ENCODE results near the gene STARD13.
"Not testable (repeated sequence)": the region's sequence is repeated elsewhere in the genome, so short reads cannot be mapped to it uniquely, and the experiment has no call there.

Gene STARD13

DNA sequence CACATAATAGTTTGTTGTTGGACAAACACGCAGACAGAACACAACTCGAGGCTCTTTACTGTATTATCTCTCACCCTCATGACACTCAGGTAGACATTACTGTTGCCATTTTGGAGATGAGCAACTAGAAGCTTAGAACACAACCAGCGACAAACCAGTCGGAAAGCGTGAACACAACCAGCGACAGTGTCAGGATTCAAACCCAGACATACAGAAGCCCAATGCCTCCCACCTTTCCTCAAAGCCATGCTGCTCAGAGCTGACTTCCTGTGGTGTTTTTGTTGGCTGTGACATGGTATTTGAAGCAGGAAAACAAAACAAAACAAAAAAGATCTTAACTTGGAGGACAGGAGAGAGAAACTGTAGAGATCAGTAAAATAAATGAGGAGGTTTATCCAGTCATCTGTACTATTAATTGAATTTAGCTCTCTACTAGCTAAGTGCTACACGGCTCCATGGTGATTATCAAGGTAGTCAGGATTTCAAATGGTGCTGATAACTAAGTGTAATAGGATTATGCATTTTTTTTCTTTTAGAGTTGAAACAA, 92.1 kb downstream of the STARD13 start:
- DNase-seq, result no peak

DNA sequence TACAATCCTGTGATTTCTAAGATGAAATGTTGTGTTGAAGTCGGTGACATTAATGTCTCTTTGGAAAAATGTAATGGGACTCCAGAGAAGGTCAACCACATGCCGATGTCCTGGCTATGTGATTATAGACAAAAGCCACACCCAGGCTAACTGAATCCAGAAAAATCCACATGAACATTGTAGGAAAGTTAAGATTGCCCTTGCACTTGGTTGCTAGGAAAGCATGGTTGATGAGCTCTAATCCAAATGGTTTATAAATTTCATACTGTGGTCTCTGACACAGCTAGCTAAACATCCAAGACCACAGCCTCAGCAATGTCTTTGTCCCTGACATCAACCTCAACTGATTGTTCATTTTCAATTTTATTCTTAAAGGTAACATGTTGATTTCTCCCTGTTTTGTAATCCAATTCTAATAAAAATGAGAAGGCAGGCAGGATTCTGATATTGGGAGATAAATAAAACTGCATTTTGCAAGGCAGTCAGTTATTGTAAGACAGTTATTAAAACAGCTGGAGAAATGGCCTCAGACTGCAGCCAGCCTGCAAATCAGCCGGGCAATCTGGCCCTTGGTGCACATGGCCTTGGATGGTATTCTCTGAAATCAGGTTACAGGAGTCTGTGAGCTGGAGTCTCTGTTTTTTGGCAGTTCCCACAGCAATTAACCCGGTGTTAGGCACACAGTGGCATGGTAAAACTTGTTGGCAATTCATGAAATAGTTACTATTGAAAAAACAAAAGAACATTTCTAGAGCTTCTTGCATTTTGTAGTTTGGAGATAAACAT, 93.9 kb downstream of the STARD13 start:
- no peak for DNase-seq

DNA sequence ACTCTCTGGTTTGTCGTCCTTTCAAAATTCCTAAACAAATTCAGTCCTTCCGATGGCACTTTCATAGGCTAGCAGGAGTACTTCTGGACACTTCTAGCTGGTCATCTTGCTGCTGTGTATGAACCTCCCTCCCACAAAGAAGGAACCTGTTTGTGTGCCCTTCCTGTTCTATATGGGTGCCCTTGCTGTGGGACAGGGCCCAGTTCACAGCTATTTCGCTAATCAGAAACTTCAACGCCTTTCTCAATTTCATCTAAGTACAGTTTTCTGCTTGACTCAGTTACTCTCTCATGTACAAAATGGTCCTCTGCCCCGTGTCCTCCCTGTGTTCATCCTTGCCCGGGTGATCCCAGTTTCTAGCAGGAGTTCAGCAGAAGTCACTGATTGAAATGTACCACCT, 96.1 kb downstream of the STARD13 start:
- no peak for DNase-seq

DNA sequence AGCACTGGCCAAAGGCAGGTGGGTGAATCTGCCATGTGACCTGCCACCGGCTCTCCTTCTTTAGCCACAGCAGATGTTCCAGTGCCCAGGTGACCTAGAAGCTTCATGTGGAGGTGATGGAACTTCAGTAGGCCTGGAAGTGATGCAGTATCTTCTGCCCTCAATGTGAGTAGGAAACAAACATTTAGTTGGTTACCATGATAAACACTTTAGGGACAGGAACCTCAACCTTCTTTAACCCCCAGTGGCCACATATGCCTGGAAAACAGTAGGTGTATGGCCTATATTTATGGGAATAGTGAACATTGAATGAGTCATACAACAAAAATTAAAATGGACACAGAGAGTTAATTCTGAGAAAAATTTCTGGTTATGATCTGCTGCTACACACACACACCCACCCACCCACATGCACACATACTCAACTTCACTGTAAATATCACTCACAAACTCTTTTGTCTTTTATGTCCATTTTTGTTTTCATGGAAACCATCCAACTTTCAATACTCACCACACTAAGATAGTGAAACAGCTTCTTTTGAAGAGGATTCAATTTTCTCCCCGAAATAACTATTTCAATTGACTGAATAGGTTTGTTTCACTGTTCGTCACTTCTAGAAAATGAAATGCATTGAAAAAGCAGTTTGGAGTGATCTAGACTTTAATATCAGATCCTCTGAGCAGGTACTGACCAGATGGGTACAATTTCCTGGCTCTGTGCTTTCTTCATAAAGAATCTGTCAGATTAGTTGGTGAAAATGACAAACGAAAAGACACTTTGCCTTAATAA, 97.3 kb downstream of the STARD13 start:
- DNase-seq, result no peak

DNA sequence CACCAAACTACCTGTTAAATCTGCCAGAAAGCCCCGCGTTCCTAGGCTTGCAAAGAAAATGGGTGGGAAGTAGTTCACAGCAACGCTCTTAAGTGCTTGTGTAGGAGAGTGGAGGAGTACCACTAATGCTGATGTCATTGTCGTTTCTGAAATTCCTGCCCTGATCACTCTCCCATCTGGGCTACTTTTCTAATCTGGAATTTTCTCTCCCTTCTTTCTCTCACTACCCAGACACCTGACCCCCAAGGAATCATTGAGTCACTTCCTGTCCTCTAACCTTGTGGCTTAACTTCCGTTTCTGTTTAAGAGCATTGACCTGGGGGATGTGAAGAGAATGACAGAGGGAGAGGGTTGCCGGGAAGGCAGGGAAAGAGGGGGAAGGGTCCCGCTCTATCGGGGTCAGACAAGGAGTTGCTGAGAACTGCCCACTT, 98.7 kb downstream of the STARD13 start:
- DNase-seq, result no peak

DNA sequence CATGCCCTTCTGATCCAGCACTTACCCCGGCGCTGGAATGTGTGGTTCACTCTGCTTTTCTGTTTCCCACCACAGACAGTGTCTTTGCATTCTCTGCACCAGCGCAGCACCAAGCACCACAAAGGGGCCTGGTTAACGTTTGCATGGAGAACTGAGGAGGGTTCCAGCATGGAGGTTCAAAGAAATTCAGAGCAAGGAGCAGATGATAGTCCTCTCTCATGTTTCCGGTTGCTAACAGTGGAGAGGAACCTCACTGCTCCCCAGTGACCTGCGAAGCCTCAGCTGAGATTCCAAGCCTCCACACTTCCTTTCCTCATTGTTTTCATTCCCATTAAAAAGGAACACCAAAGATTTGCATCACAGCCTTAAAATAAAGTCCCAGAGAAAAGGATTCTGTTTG, 99.7 kb downstream of the STARD13 start:
- no peak for DNase-seq

DNA sequence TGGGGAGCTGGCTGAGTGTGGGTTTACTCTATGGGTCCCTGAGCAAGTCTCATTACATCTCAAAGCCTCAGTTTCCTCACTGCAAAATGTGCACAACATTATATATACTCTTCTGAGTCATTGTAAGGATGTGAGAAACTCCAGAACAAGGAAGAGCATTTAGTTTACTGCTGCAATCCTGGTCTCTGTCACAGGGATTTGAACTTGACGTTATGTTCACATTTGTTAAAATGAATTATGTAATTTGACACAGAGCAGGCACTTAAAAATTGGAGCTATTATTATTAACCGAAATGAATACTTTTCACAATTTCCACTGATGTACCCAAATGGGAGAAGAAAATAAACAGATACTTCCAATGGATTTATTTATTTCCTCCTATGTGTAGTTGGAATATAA, 101.0 kb downstream of the STARD13 start:
- no peak for DNase-seq

DNA sequence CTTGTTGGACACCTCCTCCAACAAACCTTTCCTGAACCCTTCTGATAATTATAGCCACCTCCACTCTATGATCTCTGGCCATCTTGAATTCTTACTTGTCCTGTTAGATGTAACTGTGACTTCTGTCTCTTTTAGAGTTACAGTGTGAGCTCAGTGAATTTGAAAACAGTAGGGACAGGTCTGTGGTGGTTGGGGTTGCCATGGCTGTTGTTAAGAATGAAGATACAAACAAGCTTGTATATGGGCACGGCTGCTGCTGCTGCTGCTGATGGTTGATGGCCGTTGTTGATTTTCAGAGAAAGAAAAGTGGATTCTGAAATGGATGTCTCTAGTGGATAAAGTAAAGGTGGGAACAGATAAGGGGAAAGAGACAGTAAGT, 101.5 kb downstream of the STARD13 start:
- no peak for DNase-seq

DNA sequence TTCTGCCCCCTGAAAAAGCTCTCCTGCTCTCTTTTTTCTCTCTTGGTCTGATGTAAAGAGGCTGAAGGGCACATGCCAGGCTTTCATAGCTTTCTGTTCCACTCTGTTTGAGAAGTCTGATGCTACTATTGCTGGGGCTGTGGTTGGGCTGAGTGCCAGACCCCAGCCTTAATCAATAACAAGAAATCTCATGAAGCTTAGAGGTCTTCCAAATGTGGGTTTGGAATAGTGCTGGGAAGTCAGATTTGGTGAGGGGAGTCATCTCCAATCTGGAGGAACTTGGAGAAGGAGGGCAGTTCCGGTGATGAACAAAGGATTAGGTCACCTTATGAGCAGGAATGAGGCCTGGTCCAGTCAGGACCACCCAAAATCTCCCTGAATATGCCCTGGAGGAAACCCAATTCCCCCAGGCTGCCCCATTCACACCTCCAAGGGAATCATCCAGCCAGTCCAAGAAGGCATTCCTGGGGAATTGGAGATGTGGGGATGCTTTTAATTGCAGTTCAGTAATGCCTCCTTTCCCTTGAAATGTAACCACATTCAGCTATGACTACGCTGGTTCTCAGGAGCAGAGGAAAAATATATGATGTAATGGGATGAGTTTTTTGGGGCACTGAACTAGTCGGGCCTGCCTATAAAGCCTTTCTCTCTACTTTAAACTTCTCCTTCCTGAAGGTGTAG, 102.0 kb downstream of the STARD13 start:
- DNase-seq, result no peak

DNA sequence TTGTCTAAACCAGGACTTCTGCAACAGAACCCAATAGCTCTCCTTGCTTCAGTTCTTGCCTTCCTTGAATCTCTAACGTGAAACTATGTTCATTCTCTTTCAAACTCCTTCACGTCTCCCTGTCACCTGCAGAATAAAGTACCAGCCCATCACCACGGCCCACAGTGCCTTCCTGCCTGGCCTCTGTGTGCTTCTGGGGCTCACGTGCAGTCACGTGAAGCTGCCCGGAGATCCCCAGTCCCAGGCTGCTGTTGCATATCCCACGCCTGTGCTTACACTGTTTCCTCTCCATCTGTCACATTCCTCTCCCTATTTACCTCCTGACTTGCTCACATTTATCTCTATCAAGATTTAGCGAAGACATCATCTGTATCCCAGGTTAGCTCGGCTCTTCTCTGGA, 102.8 kb downstream of the STARD13 start:
- no peak for DNase-seq

DNA sequence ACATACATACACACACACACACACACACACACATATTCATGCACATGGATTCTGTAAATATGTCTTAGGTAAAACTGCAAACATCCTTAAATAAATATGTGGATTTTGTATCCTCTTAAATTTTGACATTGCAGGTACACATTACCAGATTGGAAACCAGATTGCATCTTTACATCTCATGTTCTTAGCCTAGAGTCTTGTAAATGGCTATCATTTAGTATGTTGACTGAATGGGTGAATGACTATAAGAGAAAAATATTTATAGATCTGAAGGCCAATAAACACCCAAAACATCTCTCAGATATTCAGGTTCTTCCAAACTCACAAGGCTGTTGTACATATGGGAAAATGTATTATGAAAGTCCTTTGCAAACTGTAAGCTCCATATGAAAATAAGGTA, 104.3 kb downstream of the STARD13 start:
- DNase-seq, result no peak

DNA sequence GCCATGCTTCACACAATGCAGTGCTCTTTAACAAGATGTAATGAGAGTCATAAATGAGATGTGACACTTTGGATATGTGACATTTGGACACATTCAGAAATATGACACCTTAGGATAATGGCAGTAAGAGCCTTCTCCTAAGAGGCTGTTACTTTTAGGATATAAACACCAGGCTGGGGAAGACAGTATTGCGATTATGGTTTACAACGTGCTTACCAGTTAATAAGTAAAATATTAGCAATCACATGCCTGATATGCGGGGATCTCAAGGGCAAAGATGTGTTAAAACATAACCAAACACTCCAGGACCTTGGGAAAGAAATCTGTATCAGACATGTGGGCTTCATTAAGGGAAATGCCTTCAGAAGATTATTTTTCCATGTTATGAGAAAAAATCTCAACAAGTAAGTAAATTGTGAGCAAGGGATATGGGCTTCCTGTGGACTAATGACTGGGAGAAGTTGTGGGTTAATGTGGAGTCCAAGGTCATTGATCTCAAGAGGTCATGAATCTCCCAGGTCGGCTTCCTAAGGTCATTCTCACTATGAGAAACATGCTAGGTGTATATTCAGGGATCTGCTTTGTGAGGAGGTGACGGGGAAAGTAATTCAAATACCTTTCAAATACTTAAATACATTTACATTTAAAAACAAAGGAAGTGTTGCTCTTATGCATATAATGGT, 105.3 kb downstream of the STARD13 start:
- DNase-seq, result no peak

DNA sequence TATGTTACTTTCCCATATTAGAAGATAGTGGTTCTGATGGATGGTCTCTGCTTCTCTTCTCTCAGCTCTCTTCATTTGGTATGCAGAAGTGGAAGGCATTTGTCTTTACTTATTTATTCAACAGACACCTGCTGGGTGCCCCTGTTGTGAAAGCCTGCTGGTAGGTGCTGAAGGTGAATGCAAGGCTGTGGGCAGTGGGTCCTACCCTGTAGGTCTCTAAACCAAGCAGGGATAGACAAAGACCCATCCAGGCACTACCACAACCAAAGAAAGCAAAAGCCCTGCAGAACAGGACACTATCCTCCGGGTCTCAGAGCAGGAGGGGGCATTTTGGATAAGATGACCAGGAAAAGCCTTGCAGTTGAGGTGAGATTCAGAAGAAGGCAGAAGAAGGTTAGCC, 106.1 kb downstream of the STARD13 start:
- DNase-seq, result no peak

DNA sequence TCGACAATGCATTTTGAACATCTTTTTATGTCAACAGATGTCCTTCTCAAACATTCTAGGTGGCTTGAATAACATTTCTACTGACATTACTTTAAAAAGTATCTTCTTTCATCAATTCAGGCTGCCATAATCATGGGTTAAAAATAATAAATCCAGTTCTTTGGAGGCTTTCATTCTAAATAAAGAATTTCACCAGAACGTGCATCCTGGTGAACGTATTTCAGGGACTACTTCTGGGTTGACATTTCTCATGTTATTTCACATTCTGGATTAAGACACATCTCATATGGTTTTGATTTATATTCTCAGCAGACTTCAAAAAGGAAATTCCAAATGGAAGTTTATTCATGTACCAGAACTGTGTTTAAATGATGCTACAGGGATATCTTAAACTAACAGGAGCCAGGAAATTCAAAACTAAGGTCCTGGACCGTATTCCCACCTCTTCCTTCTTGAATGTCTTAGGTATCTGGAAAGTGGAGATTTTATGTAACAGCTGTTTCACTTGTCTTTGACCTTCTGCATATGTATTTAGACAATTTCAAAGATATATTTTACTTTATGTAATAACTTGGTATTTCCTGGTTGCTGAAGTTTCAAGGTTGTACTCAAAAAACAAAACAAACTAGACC, 107.2 kb downstream of the STARD13 start:
- no peak for DNase-seq

DNA sequence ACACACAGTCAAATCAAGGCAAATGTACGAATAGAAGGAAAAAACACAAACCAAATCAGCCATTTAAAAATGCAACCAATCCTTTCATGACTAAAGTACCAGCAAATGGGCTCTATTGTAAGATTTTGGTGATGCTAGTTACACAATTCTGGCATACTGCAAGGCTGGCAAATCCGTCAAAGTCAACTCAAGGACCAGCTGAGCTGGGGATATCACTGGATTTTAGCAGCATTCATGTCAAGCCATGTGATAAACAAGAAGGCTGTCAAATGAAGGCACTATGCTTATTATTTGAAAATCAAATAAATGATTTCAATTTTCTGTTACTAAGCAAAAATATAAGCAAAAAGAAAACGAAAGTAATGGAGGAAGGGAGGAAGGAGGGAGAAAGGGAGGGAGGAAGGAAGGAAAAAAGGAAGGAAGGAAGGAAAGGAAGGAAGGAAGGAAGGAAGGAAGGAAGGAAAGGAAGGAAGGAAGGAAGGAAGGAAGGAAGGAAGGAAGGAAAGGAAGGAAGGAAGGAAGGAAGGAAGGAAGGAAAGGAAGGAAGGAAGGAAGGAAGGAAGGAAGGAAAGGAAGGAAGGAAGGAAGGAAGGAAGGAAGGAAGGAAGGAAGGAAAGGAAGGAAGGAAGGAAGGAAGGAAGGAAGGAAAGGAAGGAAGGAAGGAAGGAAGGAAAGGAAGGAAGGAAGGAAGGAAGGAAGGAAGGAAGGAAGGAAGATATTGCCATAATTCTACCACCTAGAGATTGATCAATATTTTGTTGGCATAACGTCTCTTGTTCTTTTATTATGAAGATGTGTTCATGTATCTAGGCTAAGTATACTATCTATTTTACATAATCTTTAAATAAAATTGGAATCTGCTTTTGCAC, 108.0 kb downstream of the STARD13 start:
- not testable (repeated sequence) for DNase-seq

DNA sequence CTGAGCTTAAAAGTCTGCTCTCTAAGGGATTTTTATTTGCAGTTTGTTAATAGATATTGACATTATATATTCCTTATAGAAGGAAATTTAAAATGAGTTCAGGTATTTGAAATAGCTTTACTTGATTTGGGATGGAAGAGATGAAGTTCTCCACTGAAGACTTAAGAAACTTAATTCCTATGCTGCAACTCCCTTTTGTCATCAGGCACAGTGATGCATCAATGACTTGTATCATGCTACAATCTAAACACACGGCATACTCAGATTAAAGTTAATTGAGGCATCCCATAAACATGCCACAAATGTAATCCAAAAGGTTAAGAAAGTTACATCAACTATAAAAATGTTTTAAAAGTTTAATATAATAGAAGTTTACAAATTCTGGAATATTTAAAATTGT, 109.0 kb downstream of the STARD13 start:
- DNase-seq, result no peak

DNA sequence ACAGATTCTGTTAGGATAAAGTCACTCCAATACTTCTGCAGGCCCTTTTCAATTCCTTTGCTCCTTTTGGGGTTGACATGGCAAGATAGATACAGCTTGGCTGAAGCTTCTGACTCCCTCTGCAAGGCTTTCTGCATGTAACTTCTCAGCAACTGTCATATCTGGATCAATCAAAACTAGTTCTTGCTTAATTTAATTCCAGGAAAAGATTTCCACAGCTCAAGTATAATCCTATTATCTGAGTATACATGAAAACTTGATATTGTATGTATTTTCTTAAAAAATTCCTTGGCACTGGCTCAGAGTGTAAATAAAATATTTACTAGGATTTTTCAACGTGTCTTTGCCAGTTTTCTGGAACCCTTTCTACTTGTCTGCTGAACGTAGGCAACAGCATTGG, 109.6 kb downstream of the STARD13 start:
- DNase-seq, result no peak

DNA sequence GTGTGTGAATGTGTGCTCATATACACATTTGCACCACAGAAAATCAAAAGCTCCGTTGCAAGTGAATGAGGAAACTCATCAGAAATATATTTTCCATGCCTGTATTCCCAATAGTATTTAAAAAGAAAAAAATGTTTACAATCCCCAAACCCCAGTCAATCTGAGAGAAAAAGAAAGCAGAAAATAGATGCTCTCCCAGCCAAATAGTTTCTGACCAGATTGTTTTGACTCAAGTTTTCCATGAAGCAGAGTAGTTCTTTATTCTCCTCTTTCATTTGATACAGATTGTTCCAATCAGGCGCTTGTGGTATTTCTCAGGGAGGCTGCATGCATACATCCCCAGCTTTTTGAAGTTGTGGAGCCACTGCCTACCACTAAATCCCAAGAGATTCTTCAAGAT, 110.6 kb downstream of the STARD13 start:
- no peak for DNase-seq

DNA sequence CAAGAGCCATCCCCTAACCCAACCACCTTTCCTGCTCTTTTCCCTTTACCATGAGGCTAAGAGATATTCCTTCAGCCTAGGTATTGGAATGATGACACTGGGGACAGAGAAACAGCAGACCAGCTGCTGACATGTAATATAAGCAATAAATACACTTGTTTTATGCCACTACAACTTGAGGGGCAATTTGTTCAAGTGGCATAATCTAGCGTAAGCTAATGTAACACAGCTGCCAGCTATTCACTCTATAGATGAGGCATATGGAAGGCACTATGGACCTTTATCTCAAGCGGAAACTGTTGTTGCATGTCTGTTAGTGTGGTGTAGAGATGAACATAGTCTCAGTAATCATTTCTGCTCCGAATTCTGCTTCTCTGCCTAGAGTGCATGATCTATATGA, 111.1 kb downstream of the STARD13 start:
- DNase-seq, result no peak

DNA sequence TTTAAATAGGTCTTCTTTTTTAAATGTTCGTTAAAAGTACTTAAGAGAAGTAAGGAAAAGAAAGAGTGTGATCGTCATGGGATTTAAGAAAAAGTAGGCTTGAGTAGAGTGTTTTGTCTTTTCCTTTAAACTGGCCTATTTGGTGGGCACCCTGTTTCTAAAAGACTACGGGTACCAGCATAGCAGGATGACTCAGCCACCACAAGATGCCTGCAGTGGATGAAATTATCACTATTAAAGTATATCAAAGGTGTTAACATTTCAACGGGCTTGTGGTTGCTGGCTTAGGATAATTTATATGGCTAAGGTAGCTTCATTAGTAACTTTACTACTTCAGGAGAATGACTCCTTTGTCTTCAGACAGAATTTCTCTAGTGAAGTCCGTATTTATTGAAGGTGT, 112.6 kb downstream of the STARD13 start:
- no peak for DNase-seq

DNA sequence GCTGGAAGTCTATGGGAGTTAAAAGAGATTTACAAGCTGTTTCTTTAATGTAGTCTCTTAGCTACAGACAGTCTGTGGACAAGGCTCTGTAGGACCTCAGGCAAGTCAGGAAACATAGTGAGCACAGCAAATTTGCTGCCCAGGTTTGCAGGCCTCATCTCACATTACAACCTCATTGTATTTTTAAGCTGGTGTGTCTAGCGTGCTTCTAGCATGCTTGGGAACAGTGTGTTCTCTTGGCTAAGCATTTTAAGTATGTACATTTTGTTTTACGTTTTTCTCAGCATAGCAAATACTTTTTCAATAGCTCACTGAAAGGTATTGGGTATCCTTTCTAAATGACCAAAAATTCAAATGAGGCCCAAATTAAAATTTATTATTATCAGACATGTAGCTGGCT, 113.2 kb downstream of the STARD13 start:
- no peak for DNase-seq
